GM20431 (cell line): ENCODE measurements around the gene REEP3.
"Not testable (repeated sequence)": the region's sequence is repeated elsewhere in the genome, so short reads cannot be mapped to it uniquely, and the experiment has no call there.

Source experiments
- in situ Hi-C: fragments of 300-500 bp; cut with MseI, MboI; formaldehyde crosslinking; loops from one replicate; pipeline ENCODE4 v1.15.0; 2020; ENCODE audit warnings: low sequenced_read_pairs; ENCODE audit not compliant: unreplicated experiment

The REEP3 gene, protein sequence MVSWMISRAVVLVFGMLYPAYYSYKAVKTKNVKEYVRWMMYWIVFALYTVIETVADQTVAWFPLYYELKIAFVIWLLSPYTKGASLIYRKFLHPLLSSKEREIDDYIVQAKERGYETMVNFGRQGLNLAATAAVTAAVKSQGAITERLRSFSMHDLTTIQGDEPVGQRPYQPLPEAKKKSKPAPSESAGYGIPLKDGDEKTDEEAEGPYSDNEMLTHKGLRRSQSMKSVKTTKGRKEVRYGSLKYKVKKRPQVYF

DNA sequence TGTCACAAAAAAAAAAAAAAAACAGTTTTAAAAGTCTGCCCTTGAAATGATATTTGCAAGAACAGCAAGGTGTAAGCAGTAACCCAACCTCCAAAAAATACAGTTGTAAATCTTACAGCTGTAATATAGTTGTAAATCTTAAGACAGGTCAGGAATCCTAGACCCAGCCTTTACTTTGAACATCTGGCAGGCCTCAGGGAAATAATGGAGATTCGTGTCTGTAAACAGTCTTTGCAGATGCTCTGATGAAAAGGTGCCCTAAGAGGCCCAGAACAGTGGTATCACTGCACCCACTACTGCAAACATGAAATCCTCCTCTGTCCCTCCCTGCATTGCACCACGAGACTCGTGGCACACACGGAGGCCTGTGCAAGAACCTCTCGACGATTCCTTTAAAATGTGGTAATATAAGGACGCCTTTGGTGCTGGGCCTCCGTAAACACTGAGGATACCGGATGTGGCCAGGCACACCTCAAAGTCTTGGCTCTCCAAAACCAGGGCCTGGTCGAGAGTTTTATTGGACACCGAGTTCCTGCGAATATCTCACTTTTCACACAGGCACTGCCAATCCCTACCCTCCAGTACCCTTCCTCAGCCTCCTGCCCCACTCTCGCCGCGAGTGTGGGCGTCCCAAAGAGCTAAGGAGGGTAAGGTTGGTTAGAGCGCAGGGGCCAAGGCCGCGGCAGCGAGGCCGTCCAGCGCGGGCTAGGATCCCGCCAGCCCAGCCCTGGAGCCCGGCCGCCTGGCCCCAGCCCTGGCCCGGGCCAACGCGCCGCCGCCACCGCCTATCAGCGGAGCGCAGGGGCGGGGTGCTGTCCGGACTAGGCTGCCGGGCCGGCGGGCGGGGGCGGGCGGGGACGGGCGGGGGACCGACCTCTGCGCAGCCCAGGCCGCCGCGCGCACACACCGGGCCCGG is at the start of gene REEP3:
Gene REEP3, plus strand, starts transcription at position 902 of the 916 bp plus-strand sequence. CDS start 145 bp downstream, outside the sequence.
- in situ Hi-C loops: no loop called here

- in situ Hi-C loops: no loop called here
These were observed 46.7 kb upstream of the REEP3 start for GRCh38 chr10:63474488-63474887.

DNA sequence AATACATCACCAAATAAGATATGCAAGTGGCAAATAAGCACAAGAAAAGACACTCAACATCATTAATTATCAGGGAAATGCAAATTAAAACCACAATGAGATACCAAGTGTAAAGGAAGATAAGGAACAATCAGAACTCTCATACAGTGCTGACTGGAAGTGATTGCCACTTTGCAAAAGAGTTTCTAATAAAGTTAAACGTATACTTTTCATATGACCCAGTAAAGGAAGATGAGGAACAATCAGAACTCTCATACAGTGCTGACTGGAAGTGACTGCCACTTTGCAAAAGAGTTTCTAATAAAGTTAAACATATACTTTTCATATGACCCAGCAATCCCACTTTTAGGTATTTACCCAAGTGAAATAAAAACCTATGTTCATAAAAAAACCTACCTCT is 43.3 kb upstream of the REEP3 start:
- in situ Hi-C loops: no loop called here

- in situ Hi-C loops: no loop called here
These were observed 42.6 kb upstream of the REEP3 start for GRCh38 chr10:63478564-63478963.

DNA sequence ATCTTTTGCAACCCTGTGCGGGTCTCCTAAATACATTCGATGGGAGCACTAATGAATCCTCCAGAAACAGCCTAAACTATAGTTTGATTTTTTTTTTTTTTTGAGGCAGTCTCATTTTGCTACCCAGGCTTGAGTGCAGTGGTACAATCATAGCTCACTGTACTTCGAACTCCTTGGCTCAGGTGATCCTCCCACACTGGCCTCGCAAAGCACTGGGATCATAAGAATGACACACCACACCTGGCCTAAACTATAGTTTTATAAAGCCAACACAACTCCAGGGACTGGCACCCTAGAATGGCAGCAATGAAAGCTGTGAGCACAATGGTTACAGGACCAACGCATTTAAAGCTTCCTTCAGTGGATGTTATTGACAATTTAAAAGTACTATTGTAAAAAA is 41.0 kb upstream of the REEP3 start:
- in situ Hi-C loops: no loop called here

GRCh38 chr10:63481815-63482421 is 39.3 kb upstream of the REEP3 start:
- in situ Hi-C loops: no loop called here

GRCh38 chr10:63483983-63484382 is 37.2 kb upstream of the REEP3 start:
- in situ Hi-C loops: no loop called here

- in situ Hi-C loops: no loop called here
These were observed 33.2 kb upstream of the REEP3 start for GRCh38 chr10:63487990-63488389.

DNA sequence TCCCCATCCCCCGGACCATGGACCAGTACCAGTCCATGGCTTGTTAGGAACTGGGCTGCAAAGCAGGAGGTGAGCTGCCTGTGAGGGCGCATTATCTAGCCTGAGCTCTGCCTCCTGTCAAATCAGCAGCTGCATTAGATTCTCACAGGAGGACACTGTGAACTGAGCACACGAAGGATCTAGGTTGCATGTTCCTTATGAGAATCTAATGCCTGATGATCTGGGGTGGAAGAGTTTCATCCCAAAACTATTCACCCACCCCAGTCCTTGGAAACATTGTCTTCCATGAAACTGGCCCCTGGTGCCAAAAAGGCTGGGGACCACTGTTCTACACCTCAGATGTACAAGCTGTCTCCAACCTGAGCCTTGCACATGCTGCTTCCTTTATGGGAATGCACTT is 31.4 kb upstream of the REEP3 start:
- in situ Hi-C loops: no loop called here

DNA sequence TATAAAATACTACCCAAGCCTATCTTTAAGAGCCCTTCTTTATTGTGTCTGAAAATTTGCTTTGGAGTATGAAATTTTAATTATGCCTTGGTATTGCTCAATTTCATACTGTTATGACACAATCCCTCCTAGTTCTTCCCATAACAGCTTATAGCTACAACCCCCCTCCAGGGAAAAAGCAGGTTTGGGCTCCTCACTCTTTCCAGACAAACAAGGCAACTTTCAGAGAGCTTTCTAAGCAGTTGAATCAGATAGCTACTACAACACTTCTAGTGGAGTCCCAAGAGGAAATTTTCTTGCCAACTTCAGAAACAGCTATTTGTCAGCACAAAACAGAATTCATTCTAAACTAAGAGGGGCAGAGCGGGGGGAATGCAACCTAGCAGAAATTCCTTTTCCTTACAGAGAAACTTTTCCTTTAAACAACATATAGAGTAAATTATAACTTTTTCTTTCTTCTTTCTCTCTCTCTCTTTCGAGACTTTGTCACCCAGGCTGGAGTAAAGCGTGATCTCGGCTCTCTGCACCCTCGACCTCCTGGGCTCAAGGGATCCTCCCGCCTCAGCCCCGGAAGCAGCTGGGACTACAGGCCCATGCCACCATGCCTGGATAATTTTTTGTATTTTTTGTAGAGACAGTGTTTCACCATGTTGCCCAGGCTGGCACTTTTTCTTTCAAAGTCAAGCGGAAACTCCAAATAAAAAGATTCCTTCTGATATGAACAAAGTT is 29.4 kb upstream of the REEP3 start:
- in situ Hi-C loops: no loop called here

DNA sequence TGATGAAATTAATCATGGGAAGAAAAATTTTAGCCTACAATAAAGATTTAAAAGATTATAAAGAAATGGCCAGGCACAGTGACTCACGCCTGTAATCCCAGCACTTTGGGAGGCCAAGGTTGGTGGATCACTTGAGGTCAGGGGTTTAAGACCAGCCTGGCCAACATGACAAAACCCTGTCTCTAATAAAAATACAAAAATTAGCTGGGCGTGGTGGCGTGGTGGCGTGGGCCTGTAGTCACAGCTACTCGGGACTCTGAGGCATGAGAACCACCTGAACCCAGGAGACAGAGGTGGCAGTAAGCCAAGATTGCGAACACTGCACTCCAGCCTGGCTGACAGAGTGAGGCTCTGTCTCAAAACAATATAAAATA is 28.9 kb upstream of the REEP3 start:
- in situ Hi-C loops: not testable (repeated sequence)

GRCh38 chr10:63493004-63493403 is 28.2 kb upstream of the REEP3 start:
- in situ Hi-C loops: no loop called here

DNA sequence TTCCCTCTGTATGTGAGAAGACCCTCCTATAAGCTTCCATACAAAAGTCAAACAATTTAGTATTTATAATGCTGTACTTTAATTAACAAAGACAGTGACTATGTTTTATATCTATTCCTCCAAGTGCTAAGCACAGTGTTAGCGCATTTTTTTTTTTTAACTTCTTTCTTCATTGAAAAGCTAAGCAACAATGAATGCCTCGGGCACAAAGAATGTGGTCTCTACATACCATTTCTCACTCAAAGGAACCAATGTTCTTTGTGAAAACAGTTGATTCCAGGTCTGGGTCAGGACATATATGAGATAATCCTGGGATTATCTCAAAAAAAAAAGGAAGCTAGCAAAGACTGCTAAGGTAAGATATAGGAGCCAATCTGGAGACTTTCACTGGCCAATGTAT is 26.2 kb upstream of the REEP3 start:
- in situ Hi-C loops: no loop called here

GRCh38 chr10:63496561-63496960 is 24.6 kb upstream of the REEP3 start:
- in situ Hi-C loops: no loop called here

DNA sequence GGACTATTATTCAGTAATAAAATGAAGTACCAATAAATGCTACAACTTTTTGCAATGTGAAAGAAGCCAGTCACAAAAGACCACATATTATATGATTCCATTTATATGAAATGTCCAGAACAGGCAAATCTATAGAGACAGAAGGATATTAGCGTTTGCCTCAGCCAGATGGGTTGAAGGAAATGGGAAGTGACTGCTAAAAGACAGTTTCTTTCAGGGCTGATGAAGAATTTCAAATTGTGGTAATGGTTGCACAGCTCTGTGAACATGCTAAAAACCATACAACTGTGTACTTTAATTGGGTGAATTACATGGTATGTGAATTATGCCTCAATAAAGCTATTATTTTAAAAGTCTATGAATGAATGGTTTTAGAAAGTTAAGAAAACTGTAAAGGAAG is 23.9 kb upstream of the REEP3 start:
- in situ Hi-C loops: no loop called here

DNA sequence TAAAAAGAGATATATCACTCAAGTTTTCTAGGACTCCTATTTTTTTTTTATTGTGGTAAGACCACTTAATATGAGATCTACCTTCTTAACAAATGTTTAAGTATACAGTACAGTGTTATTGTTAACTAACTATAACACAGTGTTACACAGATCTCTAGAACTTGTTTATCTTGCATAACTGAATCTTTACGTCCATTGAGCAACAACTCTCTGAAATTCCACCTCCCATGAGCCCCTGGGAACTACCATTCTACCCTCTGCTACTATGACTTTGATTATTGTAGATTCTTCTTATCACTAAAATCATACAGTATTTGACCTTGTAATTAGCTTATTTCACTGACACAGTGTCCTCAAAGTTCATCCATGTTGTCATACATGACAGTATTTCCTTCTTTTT is 22.5 kb upstream of the REEP3 start:
- in situ Hi-C loops: no loop called here

GRCh38 chr10:63500551-63500950 is 20.6 kb upstream of the REEP3 start:
- in situ Hi-C loops: not testable (repeated sequence)

GRCh38 chr10:63501954-63502353 is 19.2 kb upstream of the REEP3 start:
- in situ Hi-C loops: no loop called here

- in situ Hi-C loops: no loop called here
These were observed 18.4 kb upstream of the REEP3 start for GRCh38 chr10:63502832-63503231.

- in situ Hi-C loops: no loop called here
These were observed 17.8 kb upstream of the REEP3 start for GRCh38 chr10:63503395-63503794.
